HG03521 (cell line): Measurements from ENCODE around the gene NRL.
"Not testable (repeated sequence)": the region's sequence is repeated elsewhere in the genome, so short reads cannot be mapped to it uniquely, and the experiment has no call there.

ENCODE experiments used
- ATAC-seq: cut with Tn5 transposase; IDR thresholded peaks from one replicate; pipeline ENCODE4 v1.9.1; 2021; ENCODE audit warnings: mild to moderate bottlenecking, moderate library complexity; ENCODE audit not compliant: unreplicated experiment

NRL gene

GRCh38 chr14:24054646-24055045 lies 60.1 kb downstream of the NRL start:
- ATAC-seq: no peak

- ATAC-seq: no peak
These were observed 60.5 kb downstream of the NRL start for GRCh38 chr14:24054324-24054641.

- no peak for ATAC-seq
These were observed 61.0 kb downstream of the NRL start for GRCh38 chr14:24053548-24054323.

- no peak for ATAC-seq
These were observed 61.8 kb downstream of the NRL start for GRCh38 chr14:24052656-24053547.

- ATAC-seq: peak; percentile 67
These were observed 62.7 kb downstream of the NRL start, which contains the start of gene CARMIL3 for GRCh38 chr14:24051789-24052655. TSS of gene CARMIL3 (plus strand) at chr14:24052009. CDS start at chr14:24052154, 145 bp downstream.

- ATAC-seq: peak; percentile 6
These were observed 63.5 kb downstream of the NRL start for GRCh38 chr14:24051176-24051788.

GRCh38 chr14:24050753-24051152 lies 64.0 kb downstream of the NRL start:
- not testable (repeated sequence) for ATAC-seq

DNA sequence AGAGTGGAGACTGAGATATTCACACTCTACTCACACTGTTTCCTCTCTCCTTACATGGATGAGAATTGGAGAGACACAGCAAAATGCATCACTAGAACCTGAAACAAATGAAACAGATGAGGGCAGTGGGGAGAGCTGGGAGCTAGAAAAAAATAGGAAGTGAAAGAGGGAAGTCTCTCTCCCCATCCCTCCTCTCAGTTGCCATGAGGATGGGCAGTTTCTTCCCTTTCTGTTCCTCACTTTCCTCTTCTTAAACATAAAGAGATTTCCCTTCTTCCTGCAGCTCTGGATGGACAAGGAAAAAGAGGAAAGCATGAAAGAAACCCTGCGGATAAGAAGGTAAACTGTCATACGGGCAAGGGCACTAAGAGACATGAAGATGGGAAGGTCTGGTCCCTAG lies 65.7 kb downstream of the NRL start:
- not testable (repeated sequence) for ATAC-seq

GRCh38 chr14:24042746-24043145 lies 72.0 kb downstream of the NRL start:
- ATAC-seq: no peak

- ATAC-seq: no peak
These were observed 74.1 kb downstream of the NRL start for GRCh38 chr14:24040692-24041091.

DNA sequence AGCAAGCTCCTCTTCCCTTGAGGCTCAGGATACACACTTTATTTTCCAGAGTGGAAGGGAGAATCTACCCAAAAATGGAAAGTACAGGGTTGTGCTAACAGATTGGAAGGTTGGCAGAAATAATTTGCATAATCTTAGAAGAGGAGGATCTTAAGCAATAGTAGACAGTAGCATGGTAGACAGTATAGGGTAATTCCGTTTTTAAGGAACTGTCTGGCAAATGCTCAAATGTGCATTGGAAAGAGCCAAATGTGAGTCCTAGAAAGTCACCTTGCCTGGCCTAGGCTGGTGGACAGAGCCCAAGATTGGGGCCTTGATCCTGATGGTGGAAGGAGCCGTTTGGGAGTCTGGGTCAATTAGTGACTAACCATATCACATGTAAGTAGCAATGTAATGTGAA lies 76.1 kb downstream of the NRL start:
- no peak for ATAC-seq

GRCh38 chr14:24037658-24038037 lies 77.1 kb downstream of the NRL start:
- no peak for ATAC-seq

DNA sequence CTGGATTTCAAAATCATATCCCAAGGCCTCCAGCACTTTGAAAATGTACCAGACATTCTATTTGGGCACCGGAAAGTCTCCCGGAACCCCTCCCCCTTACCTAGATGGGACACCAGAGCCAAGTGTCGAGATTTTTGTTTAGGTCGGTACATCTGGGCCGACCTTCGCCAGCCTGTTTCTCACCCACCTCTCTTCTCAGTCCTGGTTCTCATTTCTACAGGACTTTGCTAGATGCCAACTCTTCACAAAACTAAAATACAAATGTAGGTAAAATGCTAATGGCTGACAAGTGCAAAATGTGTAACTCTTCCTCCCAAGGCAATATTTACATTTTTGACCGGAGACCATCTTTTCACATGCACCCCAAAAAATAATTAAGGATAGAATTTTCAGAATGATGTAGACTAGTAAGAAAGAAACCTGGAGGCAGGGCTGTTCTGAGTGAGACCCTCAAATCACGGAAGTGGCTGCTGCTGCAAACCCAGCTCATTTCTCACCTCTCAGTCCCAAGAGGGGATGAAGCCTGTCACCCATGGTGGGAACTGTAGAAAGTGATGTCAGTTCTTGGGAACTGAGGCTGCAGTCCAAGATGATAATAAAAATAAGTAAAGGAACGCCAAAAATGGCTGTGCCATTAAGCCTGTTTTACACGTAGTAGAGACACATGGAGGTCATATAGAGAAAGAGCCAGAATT lies 77.6 kb downstream of the NRL start:
- ATAC-seq: peak; percentile 13

- ATAC-seq: peak; percentile 51
These were observed 78.4 kb downstream of the NRL start for GRCh38 chr14:24036169-24036962.

DNA sequence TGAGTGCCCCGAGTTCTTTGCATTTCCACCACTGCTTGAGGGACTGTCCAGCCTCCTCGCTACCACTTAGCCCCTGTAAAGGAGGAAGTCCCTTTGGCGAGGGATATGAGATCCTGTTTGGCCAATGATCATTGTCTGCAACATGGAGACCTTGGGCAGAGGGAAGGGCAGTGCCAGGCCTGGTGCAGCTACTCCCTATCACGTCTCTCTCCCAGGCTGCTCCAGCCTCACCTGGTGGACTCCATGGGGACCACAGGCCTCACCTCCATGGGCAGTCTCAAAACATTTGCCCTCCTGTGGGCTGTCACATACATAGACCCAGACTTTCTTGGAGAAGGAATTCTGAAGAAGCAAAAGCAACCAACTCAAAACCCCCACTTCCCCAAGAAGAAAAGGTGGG lies 79.0 kb downstream of the NRL start:
- peak; percentile 12 for ATAC-seq

DNA sequence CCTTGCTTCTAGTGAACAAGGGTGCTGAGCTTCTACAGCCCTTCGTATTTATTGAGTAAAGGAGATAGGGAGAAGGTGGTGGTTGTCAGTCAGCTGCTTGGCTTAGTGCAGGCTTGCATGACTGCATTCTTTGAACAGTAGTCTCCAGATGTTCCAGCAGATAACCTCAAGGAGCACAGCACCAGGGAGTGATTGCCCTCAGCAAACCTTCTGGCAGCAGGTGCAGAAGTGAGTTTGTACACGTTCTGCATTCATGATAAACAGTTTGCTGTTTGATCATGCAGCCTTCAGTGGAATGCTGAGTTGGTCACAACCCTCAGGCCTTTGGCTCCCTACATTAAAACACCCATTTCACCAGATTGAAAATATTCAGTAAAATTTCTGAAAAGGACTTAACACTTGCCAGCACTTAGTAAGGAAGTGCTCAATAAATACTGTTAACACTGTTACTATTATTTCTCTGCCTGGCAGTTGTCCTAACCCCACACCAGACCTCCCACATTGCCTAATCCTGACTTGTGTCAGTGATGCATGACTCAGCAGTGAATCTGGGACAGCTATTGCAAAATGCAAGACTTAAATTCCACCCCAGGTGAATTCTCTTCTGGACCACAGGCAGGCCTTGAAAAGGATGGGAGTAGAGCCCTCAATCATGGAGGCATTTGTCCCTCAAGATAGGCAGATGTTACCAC lies 81.9 kb downstream of the NRL start:
- no peak for ATAC-seq

GRCh38 chr14:24031331-24031730 lies 83.4 kb downstream of the NRL start:
- ATAC-seq: not testable (repeated sequence)

- not testable (repeated sequence) for ATAC-seq
These were observed 85.1 kb downstream of the NRL start for GRCh38 chr14:24029687-24030086.
